Measurements from ENCODE around the gene ZNF354B.
"Not testable (repeated sequence)": the region's sequence is repeated elsewhere in the genome, so short reads cannot be mapped to it uniquely, and the experiment has no call there.

The ZNF354B gene

DNA sequence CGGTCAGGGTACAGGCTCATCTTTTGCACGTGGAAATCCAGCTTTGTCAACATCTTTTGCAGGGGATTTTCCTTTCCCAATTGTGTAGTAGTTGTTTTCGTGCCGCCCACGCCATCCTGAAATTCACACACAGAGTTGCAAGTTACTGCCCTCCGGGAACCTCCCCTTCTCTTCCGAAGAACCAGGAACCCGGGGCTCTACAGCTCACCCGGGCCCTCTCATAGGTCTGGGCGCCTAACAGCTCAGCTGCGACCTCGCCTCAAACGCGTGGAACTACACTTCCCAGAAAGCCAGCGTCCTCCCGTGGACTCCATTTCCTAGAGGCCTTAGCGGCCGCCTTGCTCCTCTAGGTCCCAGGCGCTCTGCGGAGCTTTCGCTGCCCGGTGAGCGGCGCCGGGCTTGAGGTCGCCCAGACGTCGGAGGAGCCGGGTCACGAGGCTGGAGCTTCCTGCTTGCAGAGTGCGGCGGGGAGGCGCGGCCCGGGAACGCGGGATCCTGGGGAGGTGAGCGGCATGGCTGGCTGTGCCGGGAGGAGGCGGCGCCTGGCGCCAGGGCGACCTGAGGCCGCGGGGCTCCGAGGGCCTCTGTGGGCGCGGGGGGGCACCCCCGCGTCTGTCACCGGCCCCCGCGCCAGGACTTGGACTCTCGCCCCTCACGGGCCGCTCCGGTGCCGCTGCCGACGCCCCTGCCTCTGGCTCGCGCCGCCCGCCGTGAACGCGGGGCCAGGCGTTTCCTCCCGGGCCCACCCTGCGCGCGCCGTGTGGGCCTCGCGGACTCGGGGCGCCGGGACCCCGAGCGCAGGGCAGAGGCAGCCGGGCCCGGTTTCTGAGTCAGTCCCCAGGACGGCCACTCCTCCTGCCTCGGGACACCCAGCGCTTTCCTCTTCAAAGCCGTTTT lies at the start of gene ZNF354B:
ZNF354B (plus strand) TSS at position 329 of the 897 bp plus-strand sequence. CDS start 1,095 bp downstream, outside the sequence.
- peak; percentile 85 for DNase-seq (ENCODE audit: low read depth)

DNA sequence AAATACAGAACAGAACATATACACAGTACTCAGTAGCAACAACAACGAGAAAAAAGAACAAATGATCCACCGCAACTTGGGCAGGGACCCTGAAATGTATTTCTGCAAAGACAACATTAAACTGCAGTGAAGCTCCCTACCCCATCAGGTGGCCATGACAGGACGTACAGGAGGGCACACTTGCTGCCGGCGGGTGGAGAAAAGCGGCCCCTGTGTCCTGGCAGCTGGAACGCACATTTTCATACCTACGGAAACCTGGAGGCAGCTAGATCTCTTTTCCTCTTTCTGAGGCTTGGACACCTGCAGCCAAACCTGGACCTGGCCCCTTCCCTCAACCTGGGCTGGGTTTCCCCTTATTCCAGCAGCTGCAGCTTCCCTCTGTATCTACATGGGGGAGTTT lies 42.2 kb upstream of the ZNF354B start:
- DNase-seq (ENCODE audit: low read depth), result no peak

DNA sequence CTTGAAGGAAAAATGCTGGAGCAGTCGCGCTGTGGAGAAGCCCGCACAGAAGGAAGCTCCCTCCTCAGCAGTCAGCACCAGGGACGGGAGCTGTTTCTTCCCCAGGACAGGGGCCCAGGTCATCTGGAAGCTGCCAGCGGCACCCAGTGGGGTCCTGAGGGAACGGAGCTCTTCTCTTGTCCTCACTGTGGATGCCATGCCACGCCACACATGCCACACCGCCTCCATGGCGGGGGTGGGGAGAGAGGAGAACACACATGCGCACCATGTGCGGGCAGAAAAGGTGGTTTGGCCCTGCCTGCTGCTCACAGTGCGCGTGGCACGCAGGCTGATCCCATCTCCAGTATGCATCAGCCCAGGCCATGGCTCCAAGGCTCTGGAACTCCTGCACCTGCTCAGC lies 41.7 kb upstream of the ZNF354B start:
- DNase-seq (ENCODE audit: low read depth), result no peak

DNA sequence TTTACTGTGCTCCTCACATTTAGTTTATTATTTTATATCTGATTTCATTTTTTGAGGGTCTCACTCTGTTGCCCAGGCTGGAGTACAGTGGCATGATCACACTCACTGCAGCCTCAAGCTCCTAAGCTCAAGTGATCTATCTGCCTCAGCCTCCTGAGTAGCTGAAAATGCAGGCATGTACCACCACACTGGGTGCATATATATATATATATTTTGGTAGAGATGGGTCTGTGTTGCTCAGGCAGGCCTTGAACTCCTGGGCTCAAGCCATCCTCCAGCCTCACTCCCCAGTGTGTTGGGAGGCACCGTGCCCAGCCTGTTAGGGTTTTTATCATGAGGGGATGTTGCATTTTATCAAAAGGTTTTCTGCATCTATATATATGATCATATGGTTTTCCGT lies 39.8 kb upstream of the ZNF354B start:
- no peak for DNase-seq (ENCODE audit: low read depth)

DNA sequence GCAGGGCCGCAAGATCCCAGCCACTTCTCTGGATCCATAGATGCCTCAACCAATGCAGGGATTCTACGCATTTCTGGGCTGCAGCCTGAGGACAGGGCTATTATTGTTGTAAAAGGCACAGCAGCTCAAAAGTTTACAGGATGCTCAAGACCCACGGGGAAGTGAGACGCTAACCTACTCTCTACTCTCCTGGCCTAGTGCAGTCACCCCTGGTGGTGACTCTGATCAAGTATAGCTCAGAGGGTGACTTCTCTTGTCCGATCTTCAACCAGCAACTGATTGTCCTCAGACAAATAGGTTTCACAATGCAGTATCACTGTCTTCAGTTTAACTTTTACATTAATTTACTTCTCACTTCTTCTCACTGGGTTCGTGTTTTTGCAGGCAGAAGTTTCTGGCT lies 34.3 kb upstream of the ZNF354B start:
- no peak for DNase-seq (ENCODE audit: low read depth)

DNA sequence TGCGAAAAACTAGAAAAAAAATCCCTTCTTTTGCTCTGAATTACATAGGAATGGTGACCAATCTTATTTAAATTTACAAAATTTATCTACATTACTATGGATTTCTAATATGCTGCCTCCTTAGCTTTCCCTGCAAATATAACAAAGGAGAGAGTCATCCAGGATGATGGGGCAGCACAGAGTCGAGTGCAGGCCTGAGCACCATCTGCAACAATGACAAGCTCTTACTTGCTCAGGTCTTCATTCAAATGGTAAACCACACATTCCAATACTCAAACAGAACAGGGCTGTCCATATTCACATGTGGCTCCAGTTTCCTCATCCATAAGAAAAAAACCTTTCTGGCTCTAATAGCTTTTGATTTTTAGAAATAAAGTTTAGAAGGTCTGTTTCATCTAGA lies 33.5 kb upstream of the ZNF354B start:
- no peak for DNase-seq (ENCODE audit: low read depth)

DNA sequence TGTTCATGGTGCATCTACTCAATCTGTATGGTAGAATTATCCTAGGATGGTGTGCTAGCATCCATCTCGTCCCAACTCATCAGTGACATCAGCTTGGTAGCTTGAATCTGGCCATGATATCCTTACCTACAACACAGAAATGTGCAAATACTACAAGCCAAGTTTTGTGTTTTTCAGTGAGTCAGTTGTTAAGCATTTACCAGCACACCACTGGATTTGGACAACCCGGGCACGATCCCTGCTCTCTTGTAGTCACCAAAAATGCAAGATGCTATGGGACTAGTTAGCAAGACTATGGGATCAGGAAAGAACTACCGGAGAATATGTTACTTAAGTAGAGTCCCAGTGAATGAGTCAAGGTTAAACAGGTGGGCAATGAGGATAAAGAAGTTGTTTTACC lies 32.1 kb upstream of the ZNF354B start:
- DNase-seq (ENCODE audit: low read depth), result no peak

DNA sequence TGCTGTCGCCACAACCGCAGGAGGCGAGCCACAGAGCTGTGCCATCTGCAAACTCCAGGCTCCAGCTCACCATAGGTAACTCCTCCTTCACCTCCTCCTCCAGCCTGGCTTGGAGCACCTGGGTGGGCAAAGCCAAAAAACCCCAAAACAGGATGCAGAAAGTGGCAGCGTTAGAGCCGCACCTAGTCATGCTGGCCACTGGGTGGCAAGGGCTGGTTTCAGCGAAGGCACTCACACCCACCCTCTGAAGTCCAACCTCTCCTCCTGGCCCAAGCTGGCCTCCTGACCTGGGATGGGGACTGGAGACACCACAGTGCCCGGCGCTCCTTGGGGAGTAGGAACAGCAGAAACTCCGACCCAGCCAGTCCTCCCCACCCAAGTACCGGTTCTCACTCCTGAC lies 28.7 kb upstream of the ZNF354B start:
- DNase-seq (ENCODE audit: low read depth), result no peak

DNA sequence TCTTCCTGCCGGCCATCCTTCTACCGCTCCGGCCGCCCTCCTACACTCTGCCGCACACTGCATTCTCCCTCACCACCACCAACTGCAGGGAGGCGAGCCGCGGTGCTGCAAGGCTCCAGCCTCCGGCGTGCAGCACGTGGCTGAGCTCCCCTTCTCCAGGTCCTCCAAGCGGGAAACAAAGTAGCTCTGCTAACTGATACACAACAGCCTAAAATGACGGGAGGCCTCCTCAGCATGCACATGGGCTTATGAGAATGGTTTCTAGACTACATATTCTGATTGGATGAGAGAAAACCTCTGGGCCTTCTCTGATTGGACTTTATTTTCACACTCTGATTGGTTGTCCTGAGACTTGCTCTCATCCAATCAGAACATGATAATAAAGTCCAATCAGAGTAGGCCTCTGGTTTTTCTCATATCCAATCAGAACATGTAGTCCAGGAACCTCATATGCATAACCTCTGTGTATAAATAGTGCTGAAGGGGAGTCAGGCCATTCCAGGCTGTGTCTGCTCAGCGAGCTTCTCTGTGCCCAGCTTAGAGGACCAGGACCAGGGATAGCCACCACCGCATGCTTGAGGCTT lies 27.0 kb upstream of the ZNF354B start:
- DNase-seq (ENCODE audit: low read depth), result no peak

DNA sequence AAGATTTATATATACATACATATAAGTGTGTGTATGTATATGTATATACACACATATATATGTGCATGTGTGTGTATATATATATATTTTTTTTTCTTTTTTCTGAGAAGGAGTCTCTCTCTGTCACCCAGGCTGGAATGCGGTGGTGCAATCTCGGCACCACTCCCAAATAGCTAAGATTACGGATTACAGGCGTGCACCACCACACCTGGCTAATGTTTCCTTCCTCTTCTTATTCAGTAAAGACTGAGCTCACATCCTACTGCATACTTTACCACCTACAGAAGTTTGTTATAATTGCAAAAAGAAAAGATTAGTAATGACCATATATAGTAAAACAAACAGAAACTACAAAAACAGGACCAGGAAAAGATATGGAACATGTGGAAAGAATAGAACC lies 23.1 kb upstream of the ZNF354B start:
- no peak for DNase-seq (ENCODE audit: low read depth)

DNA sequence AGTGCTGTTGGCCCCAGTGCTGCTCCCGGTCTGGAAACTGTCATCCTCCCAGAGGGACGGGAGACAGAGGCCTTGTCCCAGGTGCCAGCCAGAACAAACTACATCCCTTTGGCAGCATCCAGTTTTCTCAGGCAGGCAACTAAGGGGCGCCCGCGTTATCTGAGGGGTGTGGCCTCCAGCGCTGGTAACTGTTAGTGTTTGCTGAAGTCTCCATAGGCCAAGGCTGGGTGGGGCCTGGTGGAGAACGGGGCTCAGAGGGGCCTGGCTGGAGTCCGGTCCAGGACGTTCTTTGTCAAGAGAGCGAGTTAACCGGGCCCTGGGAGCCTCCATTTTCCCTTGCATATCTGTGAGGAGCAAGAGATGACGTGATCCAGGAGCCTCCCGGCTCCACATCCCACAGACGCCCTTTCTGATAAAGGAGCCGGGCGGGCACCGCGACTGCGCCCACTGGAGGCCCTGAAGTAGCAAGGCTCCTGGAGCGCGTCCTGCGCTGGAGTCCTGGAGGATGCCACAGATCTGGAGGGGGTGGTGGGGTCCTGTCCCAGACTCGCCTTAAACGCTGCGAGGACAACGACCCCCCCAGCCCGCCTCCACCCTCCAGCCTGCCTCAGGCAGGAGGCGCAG lies 20.9 kb upstream of the ZNF354B start:
- DNase-seq (ENCODE audit: low read depth), result not testable (repeated sequence)

DNA sequence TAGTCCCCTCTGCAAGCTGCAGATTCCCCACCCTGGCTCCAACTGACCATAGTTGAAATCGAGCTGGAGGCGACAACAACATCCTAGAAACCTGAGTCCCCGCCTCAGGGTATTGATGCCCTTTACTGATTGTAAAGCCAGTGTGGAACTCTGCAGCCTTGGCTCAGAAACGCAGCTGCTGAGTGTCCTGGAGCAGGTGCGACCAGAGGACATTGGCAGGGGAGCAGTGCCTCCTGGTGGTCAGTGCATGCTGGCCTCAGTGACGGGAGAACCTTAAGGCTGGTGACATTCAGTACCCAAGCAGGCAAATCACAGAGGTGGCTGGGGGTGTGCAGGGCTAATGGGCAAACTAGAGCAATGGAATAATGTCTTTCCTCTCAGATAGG lies 20.4 kb upstream of the ZNF354B start:
- no peak for DNase-seq (ENCODE audit: low read depth)

DNA sequence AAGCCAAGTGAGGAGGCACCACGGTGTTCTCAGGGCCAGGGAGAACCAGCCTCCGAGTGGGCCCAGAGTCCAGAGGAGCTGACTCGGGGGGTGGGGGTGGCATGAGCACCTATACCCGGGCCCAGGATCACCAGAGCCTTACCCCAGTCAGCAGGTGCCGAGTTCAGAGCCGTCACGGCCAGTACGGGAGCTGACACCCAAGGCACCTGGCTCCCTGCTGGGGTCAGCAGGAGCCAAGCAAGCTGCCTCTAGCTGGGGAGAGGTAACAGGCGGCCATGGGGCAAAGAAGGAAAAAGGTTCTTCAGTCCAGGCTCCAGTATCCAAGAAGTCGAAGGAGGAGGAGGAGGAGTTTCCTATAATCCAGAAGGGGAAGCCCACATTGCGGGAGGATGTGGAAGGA lies 19.4 kb upstream of the ZNF354B start:
- DNase-seq (ENCODE audit: low read depth), result not testable (repeated sequence)

DNA sequence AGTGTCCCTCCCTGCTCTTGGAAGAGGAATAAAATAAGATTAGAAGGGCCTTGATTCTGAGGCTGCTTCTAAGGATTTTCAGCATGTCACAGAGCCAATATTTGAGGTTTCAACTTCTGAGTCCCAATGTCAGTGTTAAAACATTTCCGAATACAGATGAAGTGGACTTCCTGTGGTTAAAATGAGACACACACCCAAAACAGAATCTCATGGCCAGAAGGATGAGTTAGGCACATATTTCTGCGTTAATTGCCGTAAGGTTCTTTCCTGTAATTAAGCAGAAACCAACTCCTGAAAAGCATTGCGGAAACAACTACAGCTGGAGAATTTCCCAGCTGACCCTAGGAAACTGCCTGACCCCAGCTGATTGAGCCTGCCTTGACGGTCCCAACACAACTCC lies 10.4 kb upstream of the ZNF354B start:
- DNase-seq (ENCODE audit: low read depth), result no peak

DNA sequence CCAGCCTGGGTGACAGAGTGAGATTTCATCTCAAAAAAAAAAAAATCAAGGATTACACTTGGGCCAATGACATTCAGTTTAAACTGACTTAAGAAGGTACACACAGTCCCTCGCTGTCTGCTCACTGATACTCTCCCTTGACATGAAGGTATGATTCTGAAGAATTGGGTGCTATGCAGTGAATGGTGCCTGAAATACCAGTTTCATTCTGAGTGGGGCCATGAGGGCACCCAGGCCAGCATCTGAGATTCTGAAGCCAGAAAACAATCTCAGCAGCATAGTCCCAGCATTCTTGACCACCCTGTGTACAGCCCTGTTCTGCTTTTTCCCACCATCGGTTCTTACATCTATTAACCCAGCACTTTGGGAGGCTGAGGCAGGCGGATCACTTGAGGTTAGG lies 7.8 kb upstream of the ZNF354B start:
- no peak for DNase-seq (ENCODE audit: low read depth)

DNA sequence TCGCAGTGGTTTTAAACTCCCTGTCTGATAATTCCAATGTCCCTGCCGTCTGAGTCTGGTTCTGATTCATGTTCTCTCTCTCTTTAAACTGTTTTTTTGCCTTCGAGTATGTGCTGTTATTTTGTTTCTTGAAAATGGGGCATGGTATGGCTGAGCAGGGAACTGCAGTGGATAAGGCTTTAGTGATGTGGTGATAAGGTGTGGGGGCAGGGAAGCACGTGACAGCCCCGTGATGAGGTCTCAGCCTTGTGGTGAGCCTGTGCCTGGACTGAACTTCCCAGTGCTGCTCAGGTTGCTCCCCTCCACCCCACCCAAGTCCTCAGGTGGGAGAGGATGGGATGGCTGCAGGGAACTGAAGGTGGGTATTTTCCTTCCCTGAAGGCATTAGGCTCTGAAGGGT lies 5.5 kb upstream of the ZNF354B start:
- DNase-seq (ENCODE audit: low read depth), result no peak

DNA sequence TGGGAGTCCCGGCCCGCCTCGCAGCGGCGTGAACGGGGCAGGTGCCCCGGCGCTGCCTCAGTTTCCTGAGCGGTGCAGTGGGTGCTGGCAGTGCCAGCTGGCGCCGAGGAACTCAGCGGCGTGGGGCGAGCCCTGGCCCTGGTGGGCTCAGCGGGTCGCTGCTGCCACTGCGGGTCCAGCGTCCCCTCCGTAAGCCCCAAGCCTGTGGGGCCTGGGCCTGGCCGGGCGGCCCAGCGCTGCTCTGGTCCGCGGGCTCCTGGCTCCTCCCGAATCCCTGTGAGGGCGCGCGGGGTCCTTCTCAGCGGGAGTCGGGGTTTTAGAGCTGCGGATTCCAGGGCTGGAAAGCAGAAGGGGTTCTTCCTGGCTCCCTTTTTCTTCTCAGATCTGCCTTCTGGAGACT lies 862 bp downstream of the ZNF354B start:
- not testable (repeated sequence) for DNase-seq (ENCODE audit: low read depth)

DNA sequence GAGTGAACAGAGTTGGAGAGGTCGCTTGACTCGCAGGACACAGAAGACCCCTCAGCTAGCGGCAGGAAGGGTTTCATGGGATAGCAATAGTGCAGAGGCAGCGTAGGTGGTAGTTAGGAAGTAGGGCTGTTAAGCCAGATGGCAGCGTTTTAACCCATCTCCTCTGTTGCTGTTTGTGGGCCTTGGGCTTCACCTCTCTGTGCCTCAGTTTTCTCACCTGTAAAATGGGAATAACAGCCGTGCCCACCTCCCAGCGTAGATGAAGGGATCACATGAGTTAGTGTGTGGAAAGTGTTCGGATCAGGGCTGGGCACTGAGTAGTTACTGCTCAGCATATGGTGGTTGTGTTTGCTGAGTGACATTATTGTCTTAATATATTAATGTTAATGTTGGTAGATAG lies 1.9 kb downstream of the ZNF354B start:
- no peak for DNase-seq (ENCODE audit: low read depth)

DNA sequence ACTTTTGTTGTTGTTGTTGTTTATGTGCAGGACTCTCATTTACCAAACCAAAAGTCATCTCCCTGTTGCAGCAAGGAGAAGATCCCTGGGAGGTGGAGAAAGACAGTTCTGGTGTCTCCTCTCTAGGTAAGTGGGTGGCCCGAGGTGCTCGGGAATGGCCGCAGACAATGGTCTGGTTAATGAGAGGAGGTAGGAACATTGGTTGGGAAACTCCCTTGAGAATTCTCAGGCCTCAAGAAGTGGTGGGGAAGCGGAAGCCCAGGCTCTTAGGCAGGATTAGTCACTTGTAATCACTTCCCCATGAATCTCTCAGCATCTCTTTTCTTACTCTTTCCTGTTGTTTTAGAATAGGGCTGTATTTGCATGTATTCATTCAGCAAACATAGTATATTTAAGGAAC lies 7.2 kb downstream of the ZNF354B start:
- DNase-seq (ENCODE audit: low read depth), result no peak

DNA sequence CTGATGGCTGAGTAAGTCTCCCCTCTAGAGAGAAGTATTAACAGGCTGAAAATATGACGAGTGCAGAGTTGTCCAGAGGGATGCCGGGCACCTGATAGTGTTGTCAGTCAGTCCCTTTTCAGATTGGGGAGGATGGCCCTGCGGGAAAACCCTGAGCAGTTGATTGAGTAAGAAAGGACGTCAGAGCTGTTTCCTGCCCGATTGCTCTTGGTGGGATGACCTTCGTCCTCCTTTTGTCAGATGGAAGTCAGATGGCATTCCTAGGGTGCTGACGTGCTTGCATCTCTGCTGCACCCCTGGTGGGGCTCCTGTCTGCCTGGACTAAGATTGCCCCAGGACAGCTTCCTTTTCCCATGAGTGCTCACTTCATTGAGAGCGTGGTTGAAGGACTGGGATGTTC lies 9.8 kb downstream of the ZNF354B start:
- no peak for DNase-seq (ENCODE audit: low read depth)

DNA sequence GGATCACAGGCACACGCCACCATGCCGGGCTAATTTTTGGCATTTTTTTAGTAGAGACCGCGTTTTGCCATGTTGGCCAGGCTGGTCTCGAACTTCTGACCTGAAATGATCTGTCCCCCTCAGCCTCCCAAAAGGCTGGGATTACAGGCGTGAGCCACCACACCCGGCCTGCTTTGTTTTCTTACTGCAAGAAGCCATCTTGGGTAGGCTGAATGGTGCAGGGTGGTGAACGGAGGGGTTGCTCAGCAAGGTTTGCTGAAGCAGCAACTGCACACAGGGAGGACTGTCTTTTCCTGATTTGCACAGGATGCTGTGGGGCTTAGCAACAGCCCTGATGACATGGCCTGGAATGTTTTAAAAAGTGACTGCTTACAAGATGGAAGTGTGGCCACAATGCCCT lies 10.7 kb downstream of the ZNF354B start:
- DNase-seq (ENCODE audit: low read depth), result no peak

DNA sequence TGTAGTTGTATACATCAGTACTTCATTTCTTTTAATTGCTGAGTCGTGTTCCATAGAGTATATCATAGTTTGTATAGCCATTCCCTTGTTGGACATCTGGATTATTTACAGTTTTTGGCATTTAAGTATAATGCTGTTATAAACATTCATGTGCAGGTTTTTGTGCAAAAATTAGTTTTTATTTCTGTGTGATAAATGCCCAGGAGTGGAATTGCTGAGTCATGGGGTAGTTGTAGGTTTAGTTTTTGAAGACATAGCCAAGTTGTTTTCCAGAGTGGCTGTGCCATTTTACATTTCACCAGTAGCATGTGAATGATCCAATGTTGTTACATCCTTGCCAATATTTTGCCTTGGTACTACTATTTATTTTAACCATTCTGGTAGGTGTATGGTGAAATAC lies 12.5 kb downstream of the ZNF354B start:
- DNase-seq (ENCODE audit: low read depth), result no peak

DNA sequence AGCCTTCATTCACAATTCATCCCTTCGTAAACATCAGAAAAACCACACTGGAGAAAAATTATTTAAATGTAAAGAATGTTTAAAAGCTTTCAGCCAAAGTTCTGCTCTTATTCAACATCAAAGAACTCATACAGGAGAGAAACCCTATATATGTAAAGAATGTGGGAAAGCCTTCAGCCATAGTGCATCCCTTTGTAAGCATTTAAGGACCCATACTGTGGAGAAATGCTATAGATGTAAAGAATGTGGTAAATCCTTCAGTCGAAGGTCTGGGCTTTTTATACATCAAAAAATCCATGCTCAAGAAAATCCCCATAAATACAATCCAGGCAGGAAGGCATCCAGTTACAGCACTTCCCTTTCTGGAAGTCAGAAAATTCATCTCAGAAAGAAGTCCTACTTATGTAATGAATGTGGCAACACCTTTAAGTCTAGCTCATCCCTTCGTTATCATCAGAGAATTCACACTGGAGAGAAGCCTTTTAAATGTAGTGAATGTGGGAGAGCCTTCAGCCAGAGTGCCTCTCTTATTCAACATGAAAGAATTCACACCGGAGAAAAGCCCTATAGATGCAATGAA lies 23.5 kb downstream of the ZNF354B start:
- not testable (repeated sequence) for DNase-seq (ENCODE audit: low read depth)
